Measurements from ENCODE around the gene SLC29A4.

The SLC29A4 gene

DNA sequence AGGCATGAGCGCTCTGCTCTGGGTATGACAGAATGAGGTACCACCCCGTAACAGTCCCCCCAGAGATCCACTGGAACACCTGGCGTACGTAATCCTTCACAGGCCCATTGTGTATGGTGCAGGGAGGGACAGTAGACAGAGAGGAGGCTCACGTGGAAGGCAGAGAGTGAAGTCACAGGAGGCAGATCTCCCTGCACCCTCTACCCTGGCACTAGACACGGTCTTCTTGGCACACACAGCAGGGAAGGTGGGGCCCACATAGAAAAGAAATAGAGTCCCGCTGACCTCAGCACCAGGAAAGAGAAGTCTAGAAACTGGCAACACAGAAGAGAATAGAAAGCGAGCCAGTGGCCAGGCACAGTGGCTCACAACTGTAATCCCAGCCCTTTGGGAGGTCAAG lies 51.9 kb downstream of the SLC29A4 start:
- H4K20me1 ChIP-seq (ENCODE audit: insufficient read depth, low read length): no peaks in the 10 kb centered on the region
- H3K36me3 ChIP-seq (replicated peaks; ENCODE audit: low read depth, low read length): peaks cover 29% of the 10 kb centered on the region
- no peaks in the 10 kb centered on the region for H3K27me3 ChIP-seq (ENCODE audit: low read depth, low read length)
- H3K9me3 ChIP-seq (ENCODE audit: insufficient read depth, low read length): no peaks in the 10 kb centered on the region
- H3K4me3 ChIP-seq (ENCODE audit: low read length): no peak overlapping the region
- no peak overlapping the region for H3K4me2 ChIP-seq (ENCODE audit: low read length)
- TF ChIP-seq EZH2phosphoT487 (IDR thresholded peaks at IDR 0.05; ENCODE audit: low read depth): no peak
- TF ChIP-seq, protein P1, sequence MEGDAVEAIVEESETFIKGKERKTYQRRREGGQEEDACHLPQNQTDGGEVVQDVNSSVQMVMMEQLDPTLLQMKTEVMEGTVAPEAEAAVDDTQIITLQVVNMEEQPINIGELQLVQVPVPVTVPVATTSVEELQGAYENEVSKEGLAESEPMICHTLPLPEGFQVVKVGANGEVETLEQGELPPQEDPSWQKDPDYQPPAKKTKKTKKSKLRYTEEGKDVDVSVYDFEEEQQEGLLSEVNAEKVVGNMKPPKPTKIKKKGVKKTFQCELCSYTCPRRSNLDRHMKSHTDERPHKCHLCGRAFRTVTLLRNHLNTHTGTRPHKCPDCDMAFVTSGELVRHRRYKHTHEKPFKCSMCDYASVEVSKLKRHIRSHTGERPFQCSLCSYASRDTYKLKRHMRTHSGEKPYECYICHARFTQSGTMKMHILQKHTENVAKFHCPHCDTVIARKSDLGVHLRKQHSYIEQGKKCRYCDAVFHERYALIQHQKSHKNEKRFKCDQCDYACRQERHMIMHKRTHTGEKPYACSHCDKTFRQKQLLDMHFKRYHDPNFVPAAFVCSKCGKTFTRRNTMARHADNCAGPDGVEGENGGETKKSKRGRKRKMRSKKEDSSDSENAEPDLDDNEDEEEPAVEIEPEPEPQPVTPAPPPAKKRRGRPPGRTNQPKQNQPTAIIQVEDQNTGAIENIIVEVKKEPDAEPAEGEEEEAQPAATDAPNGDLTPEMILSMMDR (IDR thresholded peaks at IDR 0.05; ENCODE audit: low read depth, low read length): no peak
- H3K79me2 ChIP-seq (ENCODE audit: low read length): no peaks in the 10 kb centered on the region
- no peak overlapping the region for H2AFZ ChIP-seq (ENCODE audit: low read depth, low read length)
- H3K4me1 ChIP-seq (ENCODE audit: low read length): peaks cover 32% of the 10 kb centered on the region
- no peak overlapping the region for H3K27ac ChIP-seq (ENCODE audit: low read length)
- H3K9ac ChIP-seq (ENCODE audit: low read length): no peak overlapping the region

DNA sequence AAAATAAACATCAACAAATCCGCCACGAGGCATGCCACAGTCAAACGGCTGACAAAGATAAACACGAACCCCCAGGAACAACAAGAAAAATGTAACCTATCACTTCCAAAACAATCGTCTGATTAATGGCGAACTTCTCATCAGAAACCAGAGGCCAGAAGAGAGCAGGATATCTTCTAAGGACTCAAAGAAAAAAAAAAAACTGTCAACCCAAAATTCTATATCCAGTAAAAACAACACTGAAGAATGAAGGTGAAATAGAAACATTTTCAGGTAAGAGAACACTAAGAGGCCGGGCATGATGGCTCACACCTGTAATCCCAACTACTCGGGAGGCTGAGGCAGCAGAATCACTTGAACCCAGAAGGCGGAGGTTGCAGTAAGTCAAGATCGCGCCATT lies 54.3 kb downstream of the SLC29A4 start:
- Histone ChIP-seq H3K4me1 (ENCODE audit: low read length) (peaks cover 26% of the 10 kb centered on the region), H2AFZ (ENCODE audit: low read depth, low read length) (no peak overlapping the region), H3K27me3 (ENCODE audit: low read depth, low read length) (no peaks in the 10 kb centered on the region), H3K27ac (ENCODE audit: low read length) (no peak overlapping the region), H3K4me2 (ENCODE audit: low read length) (no peak overlapping the region), H3K4me3 (ENCODE audit: low read length) (no peak overlapping the region), H3K79me2 (ENCODE audit: low read length) (no peaks in the 10 kb centered on the region), H4K20me1 (ENCODE audit: insufficient read depth, low read length) (no peaks in the 10 kb centered on the region), H3K36me3 (replicated peaks; ENCODE audit: low read depth, low read length) (peaks cover 17% of the 10 kb centered on the region), H3K9me3 (ENCODE audit: insufficient read depth, low read length) (no peaks in the 10 kb centered on the region), H3K9ac (ENCODE audit: low read length) (no peak overlapping the region)
- TF ChIP-seq, protein P1 (IDR thresholded peaks at IDR 0.05; ENCODE audit: low read depth, low read length): no peak
- no peak for TF ChIP-seq EZH2phosphoT487 (IDR thresholded peaks at IDR 0.05; ENCODE audit: low read depth)

DNA sequence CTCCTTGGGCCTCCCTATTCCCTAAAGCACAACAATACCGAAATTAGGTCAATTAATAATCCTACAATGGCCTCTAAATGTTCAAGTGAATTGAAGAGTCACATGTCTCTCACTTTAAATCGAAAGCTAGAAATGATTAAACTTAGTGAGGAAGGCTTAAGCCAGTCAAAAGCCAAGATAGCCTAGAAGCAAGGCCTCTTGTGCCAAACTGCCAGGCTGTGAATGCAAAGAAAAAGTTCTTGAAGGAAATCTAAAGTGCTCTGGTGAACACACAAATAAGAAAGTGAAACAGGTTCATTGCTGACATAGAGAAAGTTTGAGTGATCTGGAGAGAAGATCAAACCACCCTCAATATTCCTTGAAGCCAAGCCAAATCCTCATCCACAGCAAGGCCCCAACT lies 57.2 kb downstream of the SLC29A4 start:
- Histone ChIP-seq H3K79me2 (ENCODE audit: low read length) (no peaks in the 10 kb centered on the region), H3K4me1 (ENCODE audit: low read length) (peaks cover 7% of the 10 kb centered on the region; the same call in 1 of the 2 replicates), H3K9ac (ENCODE audit: low read length) (no peak overlapping the region), H2AFZ (ENCODE audit: low read depth, low read length) (no peak overlapping the region), H3K36me3 (replicated peaks; ENCODE audit: low read depth, low read length) (peaks cover 34% of the 10 kb centered on the region), H3K9me3 (ENCODE audit: insufficient read depth, low read length) (no peaks in the 10 kb centered on the region), H3K27me3 (ENCODE audit: low read depth, low read length) (no peaks in the 10 kb centered on the region), H3K4me3 (ENCODE audit: low read length) (no peak overlapping the region), H3K4me2 (ENCODE audit: low read length) (no peak overlapping the region), H3K27ac (ENCODE audit: low read length) (peak overlapping the region; percentile 51), H4K20me1 (ENCODE audit: insufficient read depth, low read length) (no peaks in the 10 kb centered on the region)
- TF ChIP-seq EZH2phosphoT487 (IDR thresholded peaks at IDR 0.05; ENCODE audit: low read depth): no peak
- TF ChIP-seq, protein P1 (IDR thresholded peaks at IDR 0.05; ENCODE audit: low read depth, low read length): no peak

DNA sequence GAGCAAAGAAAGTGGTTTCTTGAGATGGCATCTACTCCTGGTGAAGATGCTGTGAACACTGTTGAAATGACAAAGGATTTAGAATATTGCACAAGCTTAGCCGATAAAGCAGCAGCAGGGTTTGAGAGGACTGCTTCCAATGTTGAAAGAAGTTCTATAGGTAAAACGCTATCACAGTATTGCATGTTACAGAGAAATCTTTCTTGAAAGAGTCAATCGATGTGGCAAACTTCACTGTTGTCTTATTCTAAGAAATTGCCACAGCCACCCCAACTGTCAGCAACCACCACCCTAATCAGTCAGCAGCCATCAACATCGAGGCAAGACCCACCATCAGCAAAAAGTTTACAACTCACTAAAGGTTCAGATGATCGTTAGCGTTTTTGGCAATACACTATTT lies 59.9 kb downstream of the SLC29A4 start:
- no peaks in the 10 kb centered on the region for H3K27me3 ChIP-seq (ENCODE audit: low read depth, low read length)

More for the DNA sequence above, 59.9 kb downstream of the SLC29A4 start:
- Histone ChIP-seq H3K4me3 (ENCODE audit: low read length) (no peak overlapping the region), H3K27ac (ENCODE audit: low read length) (no peak overlapping the region), H3K9ac (ENCODE audit: low read length) (no peak overlapping the region), H4K20me1 (ENCODE audit: insufficient read depth, low read length) (no peaks in the 10 kb centered on the region), H3K79me2 (ENCODE audit: low read length) (no peaks in the 10 kb centered on the region), H3K36me3 (replicated peaks; ENCODE audit: low read depth, low read length) (peaks cover 26% of the 10 kb centered on the region), H2AFZ (ENCODE audit: low read depth, low read length) (no peak overlapping the region), H3K4me2 (ENCODE audit: low read length) (no peak overlapping the region), H3K4me1 (ENCODE audit: low read length) (peaks cover 7% of the 10 kb centered on the region; the same call in 1 of the 2 replicates), H3K9me3 (ENCODE audit: insufficient read depth, low read length) (no peaks in the 10 kb centered on the region)
- TF ChIP-seq EZH2phosphoT487 (IDR thresholded peaks at IDR 0.05; ENCODE audit: low read depth): no peak
- TF ChIP-seq, protein P1 (IDR thresholded peaks at IDR 0.05; ENCODE audit: low read depth, low read length): no peak

All from OCI-LY3 (cell line).